ENCODE data around the gene FGF21. TPM values are rescaled to one million over a fixed set of nuclear protein-coding genes. Genes with fewer than 3 reads are reported as not detected.

Gene FGF21
- total RNA-seq, 2 donors from 2014 or later: not detected

- Histone ChIP-seq H3K36me3 (no peaks in the 10 kb centered on the region), H3K27ac (no peak overlapping the region), H3K27me3 (replicated peaks; ENCODE audit: insufficient read depth) (no peaks in the 10 kb centered on the region), H3K4me3 (no peak overlapping the region), H3K4me1 (ENCODE audit: control insufficient read depth in 1 of 2, low read depth in 2 of 2) (no peaks in the 10 kb centered on the region), H3K9me3 (no peaks in the 10 kb centered on the region)
- ATAC-seq (ENCODE audit: insufficient number of reproducible peaks, low FRiP score, low read depth) (no peak), DNase-seq (ENCODE audit: low spot score) (no peak)
- TF ChIP-seq, protein P1, sequence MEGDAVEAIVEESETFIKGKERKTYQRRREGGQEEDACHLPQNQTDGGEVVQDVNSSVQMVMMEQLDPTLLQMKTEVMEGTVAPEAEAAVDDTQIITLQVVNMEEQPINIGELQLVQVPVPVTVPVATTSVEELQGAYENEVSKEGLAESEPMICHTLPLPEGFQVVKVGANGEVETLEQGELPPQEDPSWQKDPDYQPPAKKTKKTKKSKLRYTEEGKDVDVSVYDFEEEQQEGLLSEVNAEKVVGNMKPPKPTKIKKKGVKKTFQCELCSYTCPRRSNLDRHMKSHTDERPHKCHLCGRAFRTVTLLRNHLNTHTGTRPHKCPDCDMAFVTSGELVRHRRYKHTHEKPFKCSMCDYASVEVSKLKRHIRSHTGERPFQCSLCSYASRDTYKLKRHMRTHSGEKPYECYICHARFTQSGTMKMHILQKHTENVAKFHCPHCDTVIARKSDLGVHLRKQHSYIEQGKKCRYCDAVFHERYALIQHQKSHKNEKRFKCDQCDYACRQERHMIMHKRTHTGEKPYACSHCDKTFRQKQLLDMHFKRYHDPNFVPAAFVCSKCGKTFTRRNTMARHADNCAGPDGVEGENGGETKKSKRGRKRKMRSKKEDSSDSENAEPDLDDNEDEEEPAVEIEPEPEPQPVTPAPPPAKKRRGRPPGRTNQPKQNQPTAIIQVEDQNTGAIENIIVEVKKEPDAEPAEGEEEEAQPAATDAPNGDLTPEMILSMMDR (IDR thresholded peaks at IDR 0.05): no peak
Observed at GRCh38 chr19:48770266-48770665, 14.9 kb downstream of the FGF21 start.

DNA sequence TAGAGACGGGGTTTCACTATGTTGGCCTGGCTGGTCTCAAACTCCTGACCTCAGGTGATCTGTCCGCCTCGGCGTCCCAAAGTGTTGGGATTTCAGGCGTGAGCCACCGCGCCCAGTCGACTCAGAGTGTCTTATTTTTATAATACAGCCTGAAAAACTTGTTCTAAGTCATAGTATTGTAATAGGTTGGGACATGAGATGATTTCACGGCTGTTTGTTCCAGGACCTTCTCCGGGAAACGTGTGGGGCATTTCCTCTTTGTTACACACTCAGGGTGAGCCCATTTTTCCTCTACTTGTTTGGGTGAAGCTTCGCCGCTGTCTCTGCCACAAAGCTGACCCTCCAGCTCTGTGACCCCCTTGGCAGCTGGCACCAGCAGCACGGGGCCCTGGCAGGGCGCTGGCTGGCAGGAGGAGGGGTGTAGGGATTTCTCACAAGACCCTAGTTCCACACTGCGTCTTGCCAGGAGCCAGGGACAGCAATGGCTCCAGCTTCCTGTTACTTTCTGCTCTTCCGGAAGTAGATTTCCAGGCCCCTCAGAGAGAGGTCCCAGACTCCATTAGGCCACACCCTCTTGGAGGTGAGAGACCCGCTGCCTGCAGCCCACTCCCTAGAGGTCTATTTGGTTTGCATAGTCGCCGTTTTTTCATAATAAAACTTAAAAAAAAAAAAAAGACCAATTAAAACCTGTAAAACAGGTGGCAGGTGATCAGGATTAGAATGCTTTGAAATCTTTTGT, 15.6 kb downstream of the FGF21 start:
- no peak for ATAC-seq (ENCODE audit: insufficient number of reproducible peaks, low FRiP score, low read depth)
- no peak overlapping the region for H3K27ac ChIP-seq
- DNase-seq (ENCODE audit: low spot score): no peak
- no peaks in the 10 kb centered on the region for H3K9me3 ChIP-seq
- H3K4me1 ChIP-seq (ENCODE audit: control insufficient read depth in 1 of 2, low read depth in 2 of 2): no peaks in the 10 kb centered on the region
- H3K36me3 ChIP-seq: no peaks in the 10 kb centered on the region
- TF ChIP-seq, protein P1 (IDR thresholded peaks at IDR 0.05): no peak
- no peaks in the 10 kb centered on the region for H3K27me3 ChIP-seq (replicated peaks; ENCODE audit: insufficient read depth)
- no peak overlapping the region for H3K4me3 ChIP-seq

GRCh38 chr19:48772503-48772953, 17.2 kb downstream of the FGF21 start:
- no peak overlapping the region for H3K27ac ChIP-seq
- ATAC-seq (ENCODE audit: insufficient number of reproducible peaks, low FRiP score, low read depth): no peak
- no peak overlapping the region for H3K4me3 ChIP-seq
- no peaks in the 10 kb centered on the region for H3K4me1 ChIP-seq (ENCODE audit: control insufficient read depth in 1 of 2, low read depth in 2 of 2)
- TF ChIP-seq, protein P1 (IDR thresholded peaks at IDR 0.05): no peak
- H3K27me3 ChIP-seq (replicated peaks; ENCODE audit: insufficient read depth): no peaks in the 10 kb centered on the region
- no peaks in the 10 kb centered on the region for H3K9me3 ChIP-seq
- no peak for DNase-seq (ENCODE audit: low spot score)
- H3K36me3 ChIP-seq: no peaks in the 10 kb centered on the region

GRCh38 chr19:48777139-48777538, 21.8 kb downstream of the FGF21 start:
- no peak overlapping the region for H3K4me3 ChIP-seq
- no peaks in the 10 kb centered on the region for H3K36me3 ChIP-seq
- H3K27me3 ChIP-seq (replicated peaks; ENCODE audit: insufficient read depth): no peaks in the 10 kb centered on the region
- no peaks in the 10 kb centered on the region for H3K9me3 ChIP-seq
- TF ChIP-seq, protein P1 (IDR thresholded peaks at IDR 0.05): no peak
- no peak for ATAC-seq (ENCODE audit: insufficient number of reproducible peaks, low FRiP score, low read depth)
- no peak overlapping the region for H3K27ac ChIP-seq
- H3K4me1 ChIP-seq (ENCODE audit: control insufficient read depth in 1 of 2, low read depth in 2 of 2): no peaks in the 10 kb centered on the region
- DNase-seq (ENCODE audit: low spot score): no peak

- Histone ChIP-seq H3K36me3 (no peaks in the 10 kb centered on the region), H3K27me3 (replicated peaks; ENCODE audit: insufficient read depth) (no peaks in the 10 kb centered on the region), H3K27ac (no peak overlapping the region), H3K4me1 (ENCODE audit: control insufficient read depth in 1 of 2, low read depth in 2 of 2) (no peaks in the 10 kb centered on the region), H3K4me3 (no peak overlapping the region), H3K9me3 (no peaks in the 10 kb centered on the region)
- ATAC-seq (ENCODE audit: insufficient number of reproducible peaks, low FRiP score, low read depth) (no peak), DNase-seq (ENCODE audit: low spot score) (no peak)
- TF ChIP-seq, protein P1 (IDR thresholded peaks at IDR 0.05): no peak
Observed at GRCh38 chr19:48777720-48778119, 22.4 kb downstream of the FGF21 start.
